KMS-11 (cell line): ENCODE measurements around the gene ADH7.
"Not testable (repeated sequence)": the region's sequence is repeated elsewhere in the genome, so short reads cannot be mapped to it uniquely, and the experiment has no call there.

Experiments used
- H2AFZ ChIP-seq: fragments of 200-600 bp; sonication (generic); 2 replicates; pipeline ENCODE4 v1.6.1; 2016; ENCODE audit warnings: antibody characterized with exemption, mixed run types, low read depth
- H3K27ac ChIP-seq: fragments of 200-600 bp; sonication (generic); 2 replicates; pipeline ENCODE4 v1.6.1; 2016; ENCODE audit warnings: mild to moderate bottlenecking, mixed run types
- H3K27me3 ChIP-seq: fragments of 200-600 bp; sonication (generic); 2 replicates; pipeline ENCODE4 v1.6.1; 2017; ENCODE audit warnings: mild to moderate bottlenecking, low read depth, mixed run types, moderate library complexity; ENCODE audit not compliant: insufficient read depth
- H3K36me3 ChIP-seq: fragments of 200-600 bp; sonication (generic); 2 replicates; pipeline ENCODE4 v1.6.1; 2017; ENCODE audit warnings: mild to moderate bottlenecking, mixed run types; ENCODE audit not compliant: insufficient read depth
- H3K4me1 ChIP-seq: fragments of 200-600 bp; sonication (generic); 2 replicates; pipeline ENCODE4 v1.6.1; 2016; ENCODE audit warnings: mild to moderate bottlenecking, low read depth, mixed run types; ENCODE audit not compliant: poor library complexity, severe bottlenecking
- H3K4me2 ChIP-seq: fragments of 200-600 bp; sonication (generic); 2 replicates; pipeline ENCODE4 v1.7.0; 2016; ENCODE audit warnings: mild to moderate bottlenecking, mixed run types
- H3K4me3 ChIP-seq: fragments of 200-600 bp; sonication (generic); IDR thresholded peaks from 2 replicates; pipeline ENCODE4 v1.6.1; 2017; ENCODE audit warnings: low read depth, low read length, mixed read lengths; ENCODE audit not compliant: insufficient read depth
- H3K79me2 ChIP-seq: fragments of 200-600 bp; sonication (generic); 2 replicates; pipeline ENCODE4 v1.6.1; 2016; ENCODE audit warnings: low read depth, mixed run types; ENCODE audit not compliant: insufficient read depth
- H3K9ac ChIP-seq: fragments of 200-600 bp; sonication (generic); 2 replicates; pipeline ENCODE4 v1.6.1; 2016; ENCODE audit warnings: mild to moderate bottlenecking, mixed run types
- H4K20me1 ChIP-seq: fragments of 200-600 bp; sonication (generic); 2 replicates; pipeline ENCODE4 v1.6.1; 2016; ENCODE audit warnings: mild to moderate bottlenecking, mixed run types; ENCODE audit not compliant: insufficient read depth
- CTCF ChIP-seq: fragments of 200-600 bp; sonication (generic); conservative IDR thresholded peaks from 2 replicates; pipeline ENCODE4 v1.6.1; 2017; ENCODE audit warnings: low read depth, mild to moderate bottlenecking, antibody characterized with exemption, low read length, moderate library complexity, mixed read lengths

ADH7 gene

GRCh38 chr4:99382745-99383360, 52.3 kb downstream of the ADH7 start:
- no peak overlapping the region for H3K27ac ChIP-seq
- no peaks in the 10 kb centered on the region for H4K20me1 ChIP-seq
- no peak overlapping the region for H2AFZ ChIP-seq
- H3K36me3 ChIP-seq = no peaks in the 10 kb centered on the region
- no peak overlapping the region for H3K4me2 ChIP-seq
- no peak overlapping the region for H3K9ac ChIP-seq
- H3K4me3 ChIP-seq = no peak overlapping the region
- H3K4me1 ChIP-seq = no peaks in the 10 kb centered on the region
- H3K27me3 ChIP-seq = no peaks in the 10 kb centered on the region
- no peak for TF ChIP-seq CTCF
- H3K79me2 ChIP-seq = no peaks in the 10 kb centered on the region

GRCh38 chr4:99381588-99382175, 53.5 kb downstream of the ADH7 start:
- no peak overlapping the region for H3K27ac ChIP-seq
- no peak overlapping the region for H3K9ac ChIP-seq
- no peak overlapping the region for H3K4me2 ChIP-seq
- no peak for TF ChIP-seq CTCF
- no peaks in the 10 kb centered on the region for H3K27me3 ChIP-seq
- H3K36me3 ChIP-seq = no peaks in the 10 kb centered on the region
- no peaks in the 10 kb centered on the region for H4K20me1 ChIP-seq
- H3K4me1 ChIP-seq = no peaks in the 10 kb centered on the region
- H2AFZ ChIP-seq = no peak overlapping the region
- no peaks in the 10 kb centered on the region for H3K79me2 ChIP-seq
- no peak overlapping the region for H3K4me3 ChIP-seq

GRCh38 chr4:99379571-99379970, 55.6 kb downstream of the ADH7 start:
- TF ChIP-seq CTCF = no peak
- H3K27me3 ChIP-seq = no peaks in the 10 kb centered on the region
- H3K9ac ChIP-seq = no peak overlapping the region
- no peak overlapping the region for H3K4me2 ChIP-seq
- no peaks in the 10 kb centered on the region for H3K4me1 ChIP-seq
- H3K27ac ChIP-seq = no peak overlapping the region
- H3K36me3 ChIP-seq = no peaks in the 10 kb centered on the region
- H3K4me3 ChIP-seq = no peak overlapping the region
- H2AFZ ChIP-seq = no peak overlapping the region
- no peaks in the 10 kb centered on the region for H4K20me1 ChIP-seq
- no peaks in the 10 kb centered on the region for H3K79me2 ChIP-seq

GRCh38 chr4:99378876-99379275, 56.3 kb downstream of the ADH7 start:
- Histone ChIP-seq H3K79me2 (no peaks in the 10 kb centered on the region), H3K9ac (no peak overlapping the region)

GRCh38 chr4:99377341-99377740, 57.8 kb downstream of the ADH7 start:
- not testable (repeated sequence) for H3K9ac ChIP-seq, H3K27me3 ChIP-seq, H3K4me2 ChIP-seq, H4K20me1 ChIP-seq, H3K27ac ChIP-seq, H3K4me3 ChIP-seq, H3K79me2 ChIP-seq, H3K4me1 ChIP-seq, H2AFZ ChIP-seq, H3K36me3 ChIP-seq

More at GRCh38 chr4:99378876-99379275, 56.3 kb downstream of the ADH7 start:
- H3K27ac ChIP-seq = no peak overlapping the region
- H3K36me3 ChIP-seq = no peaks in the 10 kb centered on the region
- H3K27me3 ChIP-seq = no peaks in the 10 kb centered on the region
- H3K4me3 ChIP-seq = no peak overlapping the region
- TF ChIP-seq CTCF = no peak
- no peaks in the 10 kb centered on the region for H3K4me1 ChIP-seq
- H3K4me2 ChIP-seq = no peak overlapping the region
- no peak overlapping the region for H2AFZ ChIP-seq
- no peaks in the 10 kb centered on the region for H4K20me1 ChIP-seq

GRCh38 chr4:99372464-99372863, 62.7 kb downstream of the ADH7 start:
- not testable (repeated sequence) for H4K20me1 ChIP-seq, H3K9ac ChIP-seq, H3K4me2 ChIP-seq, H3K79me2 ChIP-seq, H3K27me3 ChIP-seq, H3K36me3 ChIP-seq, H3K4me3 ChIP-seq, H3K4me1 ChIP-seq, H3K27ac ChIP-seq, H2AFZ ChIP-seq

GRCh38 chr4:99367817-99368216, 67.3 kb downstream of the ADH7 start:
- H3K4me1 ChIP-seq, H4K20me1 ChIP-seq, H3K79me2 ChIP-seq, H3K4me2 ChIP-seq, H3K27me3 ChIP-seq, H3K27ac ChIP-seq, H3K4me3 ChIP-seq, H3K9ac ChIP-seq, H2AFZ ChIP-seq, H3K36me3 ChIP-seq: not testable (repeated sequence)
